Hepatic stellate cell (primary cell): ENCODE results near the gene ZNF263.
"Not testable (repeated sequence)": the region's sequence is repeated elsewhere in the genome, so short reads cannot be mapped to it uniquely, and the experiment has no call there.

Experiments
- DNase-seq: peaks from one replicate; pipeline ENCODE4 v3.0.0; 2011; ENCODE audit warnings: low spot score

ZNF263 gene

GRCh38 chr16:3268294-3268693 is 15.0 kb upstream of the ZNF263 start:
- no peak for DNase-seq

GRCh38 chr16:3270718-3271117 is 12.6 kb upstream of the ZNF263 start:
- DNase-seq = not testable (repeated sequence)

- not testable (repeated sequence) for DNase-seq
Measured at GRCh38 chr16:3271281-3271680, 12.0 kb upstream of the ZNF263 start.

GRCh38 chr16:3274490-3274889 is 8.8 kb upstream of the ZNF263 start:
- DNase-seq = no peak

GRCh38 chr16:3274947-3275346 is 8.3 kb upstream of the ZNF263 start:
- no peak for DNase-seq

- no peak for DNase-seq
Measured at GRCh38 chr16:3276679-3277078, 6.6 kb upstream of the ZNF263 start.

GRCh38 chr16:3281222-3281820 is 2.0 kb upstream of the ZNF263 start:
- no peak for DNase-seq

- peak; percentile 79 for DNase-seq
Measured at GRCh38 chr16:3282103-3282729, 1.1 kb upstream of the ZNF263 start.

- DNase-seq = no peak
Measured at GRCh38 chr16:3283543-3284447, 504 bp downstream of the ZNF263 start.

GRCh38 chr16:3285131-3285530 is 1.8 kb downstream of the ZNF263 start:
- DNase-seq = no peak

- DNase-seq = no peak
Measured at GRCh38 chr16:3289998-3290673, 6.8 kb downstream of the ZNF263 start.

GRCh38 chr16:3292604-3293003 is 9.3 kb downstream of the ZNF263 start:
- DNase-seq = no peak

- DNase-seq = no peak
Measured at GRCh38 chr16:3295209-3295608, 11.9 kb downstream of the ZNF263 start.

- DNase-seq = no peak
Measured at GRCh38 chr16:3295783-3296182, 12.5 kb downstream of the ZNF263 start.

- no peak for DNase-seq
Measured at GRCh38 chr16:3304370-3304769, 21.1 kb downstream of the ZNF263 start.

- peak; percentile 88 for DNase-seq
Measured at GRCh38 chr16:3305109-3306068, 22.1 kb downstream of the ZNF263 start, which contains the start of the genes TIGD7 and ZNF75A. TSS of gene TIGD7 (minus strand) at chr16:3305430. CDS start at chr16:3300614, 4,816 bp downstream. TSS of gene ZNF75A (plus strand) at chr16:3305497. CDS start at chr16:3308429, 2,932 bp downstream.

- DNase-seq = no peak
Measured at GRCh38 chr16:3306078-3306477, 22.8 kb downstream of the ZNF263 start.

- no peak for DNase-seq
Measured at GRCh38 chr16:3311496-3311895, 28.2 kb downstream of the ZNF263 start.

- no peak for DNase-seq
Measured at GRCh38 chr16:3317315-3317999, 34.2 kb downstream of the ZNF263 start.

GRCh38 chr16:3321816-3322215 is 38.5 kb downstream of the ZNF263 start:
- DNase-seq = no peak
